Liver (tissue), 9 donors: Measurements from ENCODE around the gene SPHK1. TPM values are rescaled to one million over a fixed set of nuclear protein-coding genes. Genes with fewer than 3 reads are reported as not detected.

ENCODE experiments used
- DNase-seq: peaks from one replicate; pipeline ENCODE4 v3.0.0-alpha.2; 2017; ENCODE audit warnings: low spot score
- H3K27ac ChIP-seq, 2 donors: one replicate each; pipeline ENCODE4 v1.7.0; 2013; ENCODE audit warnings: inconsistent platforms in 2 of 2, low read length in 2 of 2, control low read depth in 1 of 2, low read depth in 1 of 2, mild to moderate bottlenecking in 1 of 2
- H3K27me3 ChIP-seq, 4 donors: one replicate each; pipeline versions ENCODE4 v1.6.1 to v1.7.0; 2013; ENCODE audit warnings: low read length in 3 of 4, inconsistent platforms in 1 of 4, mild to moderate bottlenecking in 1 of 4, moderate library complexity in 1 of 4; ENCODE audit not compliant: control insufficient read depth in 4 of 4, insufficient read depth in 4 of 4
- H3K36me3 ChIP-seq, 4 donors: one replicate each; pipeline versions ENCODE4 v1.6.1 to v1.7.0; 2013; ENCODE audit warnings: low read length in 3 of 4, mild to moderate bottlenecking in 3 of 4, low read depth in 1 of 4, moderate library complexity in 1 of 4; ENCODE audit not compliant: control insufficient read depth in 4 of 4, insufficient read depth in 3 of 4
- H3K4me1 ChIP-seq, 4 donors: one replicate each; pipeline versions ENCODE4 v1.6.1 to v1.7.0; 2013; ENCODE audit warnings: low read length in 3 of 4, mild to moderate bottlenecking in 3 of 4, moderate library complexity in 1 of 4; ENCODE audit not compliant: control insufficient read depth in 4 of 4, insufficient read depth in 4 of 4
- H3K4me3 ChIP-seq, 3 donors: one replicate each; pipeline versions ENCODE4 v1.6.1 to v1.7.0; 2013; ENCODE audit warnings: low read length in 3 of 3, control low read depth in 1 of 3, low read depth in 1 of 3, mild to moderate bottlenecking in 1 of 3
- H3K9ac ChIP-seq, 2 donors: one replicate each; pipeline ENCODE4 v1.7.0; 2013; ENCODE audit warnings: low read length in 2 of 2, mild to moderate bottlenecking in 2 of 2, moderate library complexity in 2 of 2, control low read depth in 1 of 2, low read depth in 1 of 2
- H3K9me3 ChIP-seq, 4 donors: one replicate each; pipeline versions ENCODE4 v1.6.1 to v1.7.0; 2013; ENCODE audit warnings: low read length in 3 of 4; ENCODE audit not compliant: control insufficient read depth in 4 of 4
- FOXA1 ChIP-seq: IDR thresholded peaks from 2 replicates; pipeline ENCODE4 v1.6.1; 2016; ENCODE audit warnings: antibody characterized with exemption
- FOXA2 ChIP-seq: IDR thresholded peaks from 2 replicates; pipeline ENCODE4 v1.6.1; 2016; ENCODE audit warnings: antibody characterized with exemption
- GABPA ChIP-seq, 2 donors: IDR thresholded peaks in 1 of 2; conservative IDR thresholded peaks in 1 of 2; 2 replicates each; pipeline ENCODE4 v1.6.1; 2016; ENCODE audit warnings: antibody characterized with exemption in 2 of 2, mild to moderate bottlenecking in 1 of 2, moderate library complexity in 1 of 2
- HNF4A ChIP-seq, 2 donors: conservative IDR thresholded peaks; 2 replicates each; pipeline ENCODE4 v1.6.1; 2016; ENCODE audit warnings: antibody characterized with exemption in 2 of 2, mild to moderate bottlenecking in 2 of 2
- HNF4G ChIP-seq: IDR thresholded peaks from 2 replicates; pipeline ENCODE4 v1.6.1; 2016; ENCODE audit warnings: antibody characterized with exemption
- JUND ChIP-seq, 2 donors: IDR thresholded peaks; 2 replicates each; pipeline ENCODE4 v1.6.1; 2016; ENCODE audit warnings: antibody characterized with exemption in 2 of 2
- NR2F2 ChIP-seq: IDR thresholded peaks from 2 replicates; pipeline ENCODE4 v1.6.1; 2016; ENCODE audit warnings: antibody characterized with exemption
- RXRA ChIP-seq, 2 donors: IDR thresholded peaks; 2 replicates each; pipeline ENCODE4 v1.6.1; 2017 to 2018; ENCODE audit warnings: antibody characterized with exemption in 2 of 2, mild to moderate bottlenecking in 1 of 2
- SP1 ChIP-seq: IDR thresholded peaks from 2 replicates; pipeline ENCODE4 v1.6.1; 2018; ENCODE audit warnings: antibody characterized with exemption, mild to moderate bottlenecking
- TAF1 ChIP-seq: conservative IDR thresholded peaks from 2 replicates; pipeline ENCODE4 v1.6.1; 2016; ENCODE audit warnings: antibody characterized with exemption, mild to moderate bottlenecking
- YY1 ChIP-seq: IDR thresholded peaks from 2 replicates; pipeline ENCODE4 v1.6.1; 2016; ENCODE audit warnings: antibody characterized with exemption, mild to moderate bottlenecking
- WGBS: extraction: QIAGEN DNeasy Blood & Tissue Kit; methylation state at CpG from one replicate; pipeline ENCODE4 v1.1.7; 2013; 5-methylcytosine and 5-hydroxymethylcytosine counted together
- polyA plus RNA-seq, 2 donors: library from polyadenylated mRNA; stranded (reverse) in 1 of 2; unstranded in 1 of 2; fragments of 200-250 nt in 1 of 2; fragments of >200 nt in 1 of 2; fragmentation: Nextera tagmentation in 1 of 2; extraction: Ambion mirVana in 1 of 2; gene quantifications; one replicate each; pipeline versions ENCODE4 v1.2.1 to v1.2.3, GENCODE V29; 2013 to 2015
- total RNA-seq, 2 donors: library from RNA; depleted of rRNA; stranded (reverse); fragments of >200 nt; gene quantifications; one replicate each; pipeline ENCODE4 v1.2.3, GENCODE V29; 2014
- TF ChIP-seq, protein P1 (sequence below): IDR thresholded peaks from 2 replicates; pipeline ENCODE4 v1.6.1; 2016; ENCODE audit warnings: antibody characterized with exemption
- TF ChIP-seq, protein P2 (sequence below): fragments of 150-350 bp; IDR thresholded peaks from 2 replicates; pipeline ENCODE4 v1.5.1; 2017; ENCODE audit warnings: improper control_type of control experiment, low read depth, low read length; ENCODE audit not compliant: missing input control
- TF ChIP-seq, protein P3 (sequence below): IDR thresholded peaks from 2 replicates; pipeline ENCODE4 v1.6.1; 2016; ENCODE audit warnings: antibody characterized with exemption
- TF ChIP-seq, protein P4 (sequence below): IDR thresholded peaks from 2 replicates; pipeline ENCODE4 v1.6.1; 2016; ENCODE audit warnings: antibody characterized with exemption
- TF ChIP-seq, protein P5 (sequence below): IDR thresholded peaks from 2 replicates; pipeline ENCODE4 v1.6.1; 2016; ENCODE audit warnings: antibody characterized with exemption, mild to moderate bottlenecking
- donor health status: healthy.
- donor health status: healthy.
- donor health status: healthy.
- donor health status: healthy.
- donor health status: healthy.

The SPHK1 gene
- total and polyA plus RNA-seq, 4 donors, result 0.89 to 11.4 (median 1.1) TPM

DNA sequence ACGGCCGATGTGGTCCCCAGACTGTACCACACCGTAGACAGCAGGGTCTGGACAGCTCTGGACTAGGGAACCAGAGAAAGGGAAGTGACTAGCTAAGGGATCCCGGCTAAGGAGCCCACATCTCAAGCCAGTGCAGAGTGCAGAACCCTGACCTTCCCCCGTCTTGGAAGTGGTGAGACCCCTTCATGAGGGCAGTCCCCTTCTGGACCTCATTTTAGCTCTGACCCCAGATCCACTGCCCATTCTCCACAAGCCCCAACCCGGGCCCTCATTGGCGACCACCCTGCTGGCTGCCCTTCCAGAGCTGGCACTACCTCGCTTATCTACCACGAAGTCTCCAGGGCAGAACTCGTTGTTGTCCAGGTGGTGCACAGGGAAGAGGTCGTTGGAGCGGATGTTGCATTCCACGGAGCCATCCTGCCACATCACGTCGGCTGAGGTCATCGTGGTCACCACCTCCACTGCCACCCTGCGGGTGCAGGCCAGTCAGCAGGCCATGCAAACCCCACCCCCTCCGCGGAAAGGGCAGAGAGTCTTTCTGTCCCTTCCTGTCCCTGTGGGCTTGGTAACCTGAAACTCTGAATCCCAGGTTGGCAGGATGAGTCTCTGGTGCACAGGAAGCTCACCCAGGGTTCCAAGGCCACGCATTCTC is 14.2 kb downstream of the SPHK1 start:
- TF ChIP-seq, protein P1, sequence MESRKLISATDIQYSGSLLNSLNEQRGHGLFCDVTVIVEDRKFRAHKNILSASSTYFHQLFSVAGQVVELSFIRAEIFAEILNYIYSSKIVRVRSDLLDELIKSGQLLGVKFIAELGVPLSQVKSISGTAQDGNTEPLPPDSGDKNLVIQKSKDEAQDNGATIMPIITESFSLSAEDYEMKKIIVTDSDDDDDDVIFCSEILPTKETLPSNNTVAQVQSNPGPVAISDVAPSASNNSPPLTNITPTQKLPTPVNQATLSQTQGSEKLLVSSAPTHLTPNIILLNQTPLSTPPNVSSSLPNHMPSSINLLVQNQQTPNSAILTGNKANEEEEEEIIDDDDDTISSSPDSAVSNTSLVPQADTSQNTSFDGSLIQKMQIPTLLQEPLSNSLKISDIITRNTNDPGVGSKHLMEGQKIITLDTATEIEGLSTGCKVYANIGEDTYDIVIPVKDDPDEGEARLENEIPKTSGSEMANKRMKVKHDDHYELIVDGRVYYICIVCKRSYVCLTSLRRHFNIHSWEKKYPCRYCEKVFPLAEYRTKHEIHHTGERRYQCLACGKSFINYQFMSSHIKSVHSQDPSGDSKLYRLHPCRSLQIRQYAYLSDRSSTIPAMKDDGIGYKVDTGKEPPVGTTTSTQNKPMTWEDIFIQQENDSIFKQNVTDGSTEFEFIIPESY, result no peak
- TF ChIP-seq, protein P2, sequence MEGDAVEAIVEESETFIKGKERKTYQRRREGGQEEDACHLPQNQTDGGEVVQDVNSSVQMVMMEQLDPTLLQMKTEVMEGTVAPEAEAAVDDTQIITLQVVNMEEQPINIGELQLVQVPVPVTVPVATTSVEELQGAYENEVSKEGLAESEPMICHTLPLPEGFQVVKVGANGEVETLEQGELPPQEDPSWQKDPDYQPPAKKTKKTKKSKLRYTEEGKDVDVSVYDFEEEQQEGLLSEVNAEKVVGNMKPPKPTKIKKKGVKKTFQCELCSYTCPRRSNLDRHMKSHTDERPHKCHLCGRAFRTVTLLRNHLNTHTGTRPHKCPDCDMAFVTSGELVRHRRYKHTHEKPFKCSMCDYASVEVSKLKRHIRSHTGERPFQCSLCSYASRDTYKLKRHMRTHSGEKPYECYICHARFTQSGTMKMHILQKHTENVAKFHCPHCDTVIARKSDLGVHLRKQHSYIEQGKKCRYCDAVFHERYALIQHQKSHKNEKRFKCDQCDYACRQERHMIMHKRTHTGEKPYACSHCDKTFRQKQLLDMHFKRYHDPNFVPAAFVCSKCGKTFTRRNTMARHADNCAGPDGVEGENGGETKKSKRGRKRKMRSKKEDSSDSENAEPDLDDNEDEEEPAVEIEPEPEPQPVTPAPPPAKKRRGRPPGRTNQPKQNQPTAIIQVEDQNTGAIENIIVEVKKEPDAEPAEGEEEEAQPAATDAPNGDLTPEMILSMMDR, result peak; percentile 1
- no peak for DNase-seq
- H3K4me3 ChIP-seq, result no peak overlapping the region
- no peak overlapping the region for H3K27ac ChIP-seq
- H3K4me1 ChIP-seq, result no peaks in the 10 kb centered on the region
- H3K27me3 ChIP-seq, result no peaks in the 10 kb centered on the region
- H3K9me3 ChIP-seq, result no peaks in the 10 kb centered on the region
- 86% methylated on average over 20 of the region's 20 CpGs for WGBS
- peaks cover 11 to 55% (median 26%) of the 10 kb centered on the region in 4 donors for H3K36me3 ChIP-seq
- H3K9ac ChIP-seq, result no peak overlapping the region

DNA sequence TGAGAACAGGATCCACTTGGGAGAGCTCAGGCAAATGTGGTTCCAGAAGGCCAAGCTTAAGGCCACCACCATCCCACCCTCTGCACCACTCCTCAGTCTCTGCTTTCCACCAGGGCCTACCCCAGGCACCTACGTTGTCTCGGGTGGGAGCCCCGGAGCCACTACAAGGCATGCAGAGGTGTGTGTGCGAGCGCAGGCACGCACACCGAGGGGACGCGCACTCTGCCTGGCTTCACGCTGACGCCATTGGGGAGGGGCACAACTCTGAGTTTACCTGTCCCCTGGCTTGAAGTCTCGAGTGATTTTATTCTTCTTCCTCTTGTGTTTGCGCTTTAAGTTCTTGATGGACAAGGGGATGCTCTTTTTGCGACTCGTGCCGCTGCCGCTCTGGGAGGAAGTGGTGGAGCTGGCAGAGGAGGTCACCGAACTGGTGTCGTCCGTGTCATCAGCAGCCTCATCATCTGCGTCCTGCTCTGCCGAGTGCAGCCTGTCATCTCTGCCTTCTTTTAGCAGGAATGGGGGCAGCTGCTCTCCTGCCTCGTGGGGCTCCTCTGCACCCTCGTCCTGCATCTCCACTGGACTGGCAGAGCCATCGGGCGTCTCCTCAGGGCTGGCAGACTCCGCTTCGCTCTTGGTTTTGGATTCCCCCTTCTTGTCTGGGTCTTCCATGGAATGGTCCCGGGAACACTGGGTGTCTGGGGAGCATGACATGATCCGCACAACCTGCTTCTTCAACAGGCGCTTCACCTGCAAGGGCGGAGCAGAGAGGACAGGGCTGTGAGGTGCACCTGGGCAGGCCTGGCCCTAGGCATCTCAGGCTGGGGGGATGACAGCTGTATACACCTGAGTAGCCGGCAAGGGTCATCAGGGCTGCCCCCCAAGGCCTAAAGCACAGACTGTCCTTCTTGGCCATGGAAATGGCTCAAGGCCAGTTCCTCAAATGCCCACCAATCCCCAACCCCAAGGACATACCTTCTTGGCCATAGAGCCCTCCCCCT is 15.1 kb downstream of the SPHK1 start:
- DNase-seq, result no peak
- no peak overlapping the region for H3K27ac ChIP-seq
- no peaks in the 10 kb centered on the region for H3K9me3 ChIP-seq
- no peak overlapping the region for H3K4me3 ChIP-seq
- peaks cover 11 to 54% (median 22%) of the 10 kb centered on the region in 4 donors for H3K36me3 ChIP-seq
- no peaks in the 10 kb centered on the region for H3K4me1 ChIP-seq
- no peak overlapping the region for H3K9ac ChIP-seq
- H3K27me3 ChIP-seq, result no peaks in the 10 kb centered on the region
- TF ChIP-seq FOXA2 (no peak), HNF4G (no peak), SP1 (no peak), FOXA1 (no peak), TAF1 (no peak), YY1 (no peak), RXRA (IDR thresholded peaks at IDR 0.05) (no peak), JUND (IDR thresholded peaks at IDR 0.05) (no peak), HNF4A (conservative IDR thresholded peaks at IDR 0.05) (no peak), NR2F2 (no peak), GABPA (IDR thresholded peaks at IDR 0.05 in 1 of 2, conservative IDR thresholded peaks at IDR 0.05 in 1 of 2) (no peak)
- TF ChIP-seq, protein P3, sequence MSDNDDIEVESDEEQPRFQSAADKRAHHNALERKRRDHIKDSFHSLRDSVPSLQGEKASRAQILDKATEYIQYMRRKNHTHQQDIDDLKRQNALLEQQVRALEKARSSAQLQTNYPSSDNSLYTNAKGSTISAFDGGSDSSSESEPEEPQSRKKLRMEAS, result no peak
- TF ChIP-seq, protein P2, result no peak
- TF ChIP-seq, protein P1, result no peak
- TF ChIP-seq, protein P4, sequence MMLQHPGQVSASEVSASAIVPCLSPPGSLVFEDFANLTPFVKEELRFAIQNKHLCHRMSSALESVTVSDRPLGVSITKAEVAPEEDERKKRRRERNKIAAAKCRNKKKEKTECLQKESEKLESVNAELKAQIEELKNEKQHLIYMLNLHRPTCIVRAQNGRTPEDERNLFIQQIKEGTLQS, result no peak
- TF ChIP-seq, protein P5, sequence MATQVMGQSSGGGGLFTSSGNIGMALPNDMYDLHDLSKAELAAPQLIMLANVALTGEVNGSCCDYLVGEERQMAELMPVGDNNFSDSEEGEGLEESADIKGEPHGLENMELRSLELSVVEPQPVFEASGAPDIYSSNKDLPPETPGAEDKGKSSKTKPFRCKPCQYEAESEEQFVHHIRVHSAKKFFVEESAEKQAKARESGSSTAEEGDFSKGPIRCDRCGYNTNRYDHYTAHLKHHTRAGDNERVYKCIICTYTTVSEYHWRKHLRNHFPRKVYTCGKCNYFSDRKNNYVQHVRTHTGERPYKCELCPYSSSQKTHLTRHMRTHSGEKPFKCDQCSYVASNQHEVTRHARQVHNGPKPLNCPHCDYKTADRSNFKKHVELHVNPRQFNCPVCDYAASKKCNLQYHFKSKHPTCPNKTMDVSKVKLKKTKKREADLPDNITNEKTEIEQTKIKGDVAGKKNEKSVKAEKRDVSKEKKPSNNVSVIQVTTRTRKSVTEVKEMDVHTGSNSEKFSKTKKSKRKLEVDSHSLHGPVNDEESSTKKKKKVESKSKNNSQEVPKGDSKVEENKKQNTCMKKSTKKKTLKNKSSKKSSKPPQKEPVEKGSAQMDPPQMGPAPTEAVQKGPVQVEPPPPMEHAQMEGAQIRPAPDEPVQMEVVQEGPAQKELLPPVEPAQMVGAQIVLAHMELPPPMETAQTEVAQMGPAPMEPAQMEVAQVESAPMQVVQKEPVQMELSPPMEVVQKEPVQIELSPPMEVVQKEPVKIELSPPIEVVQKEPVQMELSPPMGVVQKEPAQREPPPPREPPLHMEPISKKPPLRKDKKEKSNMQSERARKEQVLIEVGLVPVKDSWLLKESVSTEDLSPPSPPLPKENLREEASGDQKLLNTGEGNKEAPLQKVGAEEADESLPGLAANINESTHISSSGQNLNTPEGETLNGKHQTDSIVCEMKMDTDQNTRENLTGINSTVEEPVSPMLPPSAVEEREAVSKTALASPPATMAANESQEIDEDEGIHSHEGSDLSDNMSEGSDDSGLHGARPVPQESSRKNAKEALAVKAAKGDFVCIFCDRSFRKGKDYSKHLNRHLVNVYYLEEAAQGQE, result no peak
- 94% methylated on average over 33 of the region's 33 CpGs for WGBS
